HCT116 (cell line): ENCODE data around the gene PAPPA2. TPM values are rescaled to one million over a fixed set of nuclear protein-coding genes. Genes with fewer than 3 reads are reported as not detected.

Source experiments
- ATAC-seq: fragments of 200-7000 bp; cut with Tn5 transposase; 2 replicates; pipeline ENCODE4 v1.9.1; 2020; ENCODE audit warnings: mild to moderate bottlenecking, moderate library complexity
- BruUV-seq: library from RNA; stranded (reverse); fragments of 400-500 nt; replicated peaks from 2 replicates; lab custom pipeline; 2021; lab: Mats Ljungman, UMichigan
- CTCF ChIA-PET: fragments of 300-600 bp; sonication (Branson Sonifier 250); formaldehyde crosslinking; loops from one replicate; lab custom pipeline; 2021; ENCODE audit warnings: antibody characterized with exemption; lab: Charles Lee
- POLR2A ChIA-PET: fragments of 300-600, 350-600 bp; sonication (Branson Sonifier 250); formaldehyde crosslinking; loops from one replicate; lab custom pipeline; 2021; ENCODE audit warnings: antibody characterized with exemption; lab: Charles Lee
- RAD21 ChIA-PET, 2 experiments: fragments of 300-600 bp; sonication (Branson Sonifier 250); formaldehyde crosslinking; loops; one replicate each; lab custom pipeline; 2023; ENCODE audit warnings: low total read pairs in 2 of 2; ENCODE audit not compliant: uncharacterized antibody in 2 of 2, unreplicated experiment in 2 of 2, low non-redundant PET in 1 of 2; lab: Charles Lee
- DNase-seq: peaks from one replicate; pipeline ENCODE4 v3.0.0-alpha.2; 2010; ENCODE audit warnings: low read depth, low spot score
- H2AFZ ChIP-seq: fragments of 200-600 bp; shearing (Covaris generic), sonication (generic); 2 replicates; pipeline ENCODE4 v1.6.1; 2017; ENCODE audit warnings: low read depth, mixed run types, mixed read lengths, antibody characterized with exemption, low read length; ENCODE audit not compliant: poor library complexity, severe bottlenecking
- H3K27ac ChIP-seq: 2 replicates; pipeline ENCODE4 v1.5.1; 2012; ENCODE audit warnings: low read depth, low read length
- H3K27me3 ChIP-seq: fragments of 200-600 bp; sonication (generic); 2 replicates; pipeline ENCODE4 v1.6.1; 2016; ENCODE audit warnings: mixed run types, low read length, mixed read lengths; ENCODE audit not compliant: insufficient read depth
- H3K36me3 ChIP-seq, 2 experiments: fragments of 200-500 bp in 1 of 2; fragments of 200-600 bp in 1 of 2; sonication (Bioruptor generic) in 1 of 2; sonication (generic) in 1 of 2; 2 replicates each; pipeline versions ENCODE4 v1.5.1 to v1.6.1; 2014 to 2016; ENCODE audit warnings: low read length in 2 of 2, inconsistent platforms in 1 of 2, mixed read lengths in 1 of 2, mixed run types in 1 of 2; ENCODE audit not compliant: insufficient read depth in 2 of 2, control insufficient read depth in 1 of 2
- H3K4me1 ChIP-seq, 2 experiments: fragments of 200-600 bp in 1 of 2; sonication (generic) in 1 of 2; 2 replicates each; pipeline versions ENCODE4 v1.5.1 to v1.6.1; 2012 to 2017; ENCODE audit warnings: low read length in 2 of 2, inconsistent platforms in 1 of 2, mild to moderate bottlenecking in 1 of 2, mixed read lengths in 1 of 2, mixed run types in 1 of 2, moderate library complexity in 1 of 2; ENCODE audit not compliant: insufficient read depth in 2 of 2, control insufficient read depth in 1 of 2
- H3K4me2 ChIP-seq: fragments of 200-600 bp; sonication (generic); 2 replicates; pipeline ENCODE4 v1.6.1; 2017; ENCODE audit warnings: mixed run types, low read length, mixed read lengths
- H3K4me3 ChIP-seq, 2 experiments: fragments of 200-600 bp in 1 of 2; sonication (generic) in 1 of 2; replicated peaks in 1 of 2; 2 replicates each; pipeline ENCODE4 v1.5.1; 2011 to 2016; ENCODE audit warnings: low read length in 2 of 2, control low read depth in 1 of 2, low read depth in 1 of 2, mild to moderate bottlenecking in 1 of 2, mixed read lengths in 1 of 2, mixed run types in 1 of 2
- H3K79me2 ChIP-seq: fragments of 200-600 bp; sonication (generic); 2 replicates; pipeline ENCODE4 v1.6.1; 2017; ENCODE audit warnings: mild to moderate bottlenecking, mixed run types, low read length, moderate library complexity, mixed read lengths; ENCODE audit not compliant: insufficient read depth
- H3K9ac ChIP-seq: fragments of 200-600 bp; sonication (generic); 2 replicates; pipeline ENCODE4 v1.6.1; 2016; ENCODE audit warnings: low read length, mixed read lengths
- H3K9me2 ChIP-seq: fragments of 200-600 bp; sonication (generic), shearing (Covaris generic); 2 replicates; pipeline ENCODE4 v1.6.1; 2017; ENCODE audit warnings: mixed run types, mild to moderate bottlenecking, moderate library complexity; ENCODE audit not compliant: insufficient read depth
- H3K9me3 ChIP-seq, 2 experiments: fragments of 200-500 bp in 1 of 2; fragments of 200-600 bp in 1 of 2; sonication (Bioruptor generic) in 1 of 2; sonication (generic) in 1 of 2; 2 replicates each; pipeline ENCODE4 v1.6.1; 2014 to 2017; ENCODE audit warnings: low read length in 2 of 2, mixed read lengths in 2 of 2, inconsistent platforms in 1 of 2, low read depth in 1 of 2, mild to moderate bottlenecking in 1 of 2, mixed run types in 1 of 2, moderate library complexity in 1 of 2; ENCODE audit not compliant: control insufficient read depth in 1 of 2, insufficient read depth in 1 of 2
- H4K20me1 ChIP-seq: fragments of 200-600 bp; sonication (generic), shearing (Covaris generic); 2 replicates; pipeline ENCODE4 v1.6.1; 2017; ENCODE audit warnings: mixed run types, mild to moderate bottlenecking, moderate library complexity; ENCODE audit not compliant: insufficient read depth
- CBX3 ChIP-seq: IDR thresholded peaks from 2 replicates; pipeline ENCODE4 v1.6.1; 2012; ENCODE audit warnings: low read depth
- CEBPB ChIP-seq: IDR thresholded peaks from 2 replicates; pipeline ENCODE4 v1.6.1; 2012; ENCODE audit warnings: low read depth
- EGR1 ChIP-seq: IDR thresholded peaks from 2 replicates; pipeline ENCODE4 v1.6.1; 2012; ENCODE audit warnings: low read depth
- ELF1 ChIP-seq: IDR thresholded peaks from 2 replicates; pipeline ENCODE4 v1.6.1; 2012; ENCODE audit warnings: low read depth, borderline replicate concordance
- EZH2 ChIP-seq: fragments of 200-600 bp; sonication (generic); IDR thresholded peaks from 2 replicates; pipeline ENCODE4 v1.6.1; 2017; ENCODE audit warnings: antibody characterized with exemption, mixed run types
- FOSL1 ChIP-seq: IDR thresholded peaks from 2 replicates; pipeline ENCODE4 v1.6.1; 2012; ENCODE audit warnings: low read depth
- JUND ChIP-seq: IDR thresholded peaks from 2 replicates; pipeline ENCODE4 v1.6.1; 2012
- POLR2A ChIP-seq: IDR thresholded peaks from 2 replicates; pipeline ENCODE4 v1.7.0; 2011; ENCODE audit warnings: borderline replicate concordance; ENCODE audit not compliant: insufficient read depth, insufficient read length; ENCODE audit errors: extremely low read depth
- POLR2AphosphoS5 ChIP-seq: IDR thresholded peaks from 2 replicates; pipeline ENCODE4 v1.6.1; 2011; ENCODE audit warnings: mild to moderate bottlenecking, low read depth, low read length, moderate library complexity
- RAD21 ChIP-seq: IDR thresholded peaks from 2 replicates; pipeline ENCODE4 v1.6.1; 2012; ENCODE audit warnings: low read depth, mild to moderate bottlenecking
- SIN3A ChIP-seq: IDR thresholded peaks from 2 replicates; pipeline ENCODE4 v1.6.1; 2012; ENCODE audit warnings: low read depth
- SP1 ChIP-seq: IDR thresholded peaks from 2 replicates; pipeline ENCODE4 v1.6.1; 2012; ENCODE audit warnings: low read depth
- TCF7L2 ChIP-seq: IDR thresholded peaks from 2 replicates; pipeline ENCODE4 v1.7.0; 2011; ENCODE audit warnings: borderline replicate concordance, inconsistent platforms; ENCODE audit not compliant: insufficient read depth, insufficient read length; ENCODE audit errors: extremely low read depth
- YY1 ChIP-seq: IDR thresholded peaks from 2 replicates; pipeline ENCODE4 v1.6.1; 2011; ENCODE audit warnings: low read length, low read depth, moderate library complexity, mild to moderate bottlenecking; ENCODE audit not compliant: insufficient replicate concordance; ENCODE audit errors: extremely low read depth
- ZNF274 ChIP-seq: fragments of 200-500 bp; sonication (Bioruptor generic); IDR thresholded peaks from 2 replicates; pipeline ENCODE4 v1.6.1; 2014; ENCODE audit warnings: mild to moderate bottlenecking, low read depth, low read length, inconsistent platforms
- intact Hi-C: fragments of 100-400 bp; cut with micrococcal nuclease; formaldehyde crosslinking; loops from 2 replicates; pipeline ENCODE4 v1.10.0; 2022
- total RNA-seq: library from RNA; stranded (reverse); gene quantifications from one replicate; pipeline ENCODE4 v1.2.1, GENCODE V29; 2021; ENCODE audit not compliant: unreplicated experiment
- TF ChIP-seq, protein P1 (sequence below): IDR thresholded peaks from 2 replicates; pipeline ENCODE4 v1.6.1; 2011; ENCODE audit warnings: mild to moderate bottlenecking, low read length, moderate library complexity; ENCODE audit not compliant: insufficient replicate concordance; ENCODE audit errors: extremely low read depth
- TF ChIP-seq, protein P2 (sequence below): IDR thresholded peaks from 2 replicates; pipeline ENCODE4 v1.6.1; 2012
- TF ChIP-seq, protein P3 (sequence below), 3 experiments: fragments of 200-600 bp in 1 of 3; sonication (generic) in 1 of 3; IDR thresholded peaks in 2 of 3; conservative IDR thresholded peaks in 1 of 3; 2 replicates each; pipeline ENCODE4 v1.5.1; 2012 to 2017; ENCODE audit warnings: low read depth in 2 of 3, low read length in 2 of 3, antibody characterized with exemption in 1 of 3, borderline replicate concordance in 1 of 3, control low read depth in 1 of 3, mild to moderate bottlenecking in 1 of 3, mixed read lengths in 1 of 3, mixed run types in 1 of 3, moderate library complexity in 1 of 3; ENCODE audit not compliant: insufficient read depth in 1 of 3

Gene PAPPA2
- total RNA-seq, 1 experiment from 2014 or later = not detected

DNA sequence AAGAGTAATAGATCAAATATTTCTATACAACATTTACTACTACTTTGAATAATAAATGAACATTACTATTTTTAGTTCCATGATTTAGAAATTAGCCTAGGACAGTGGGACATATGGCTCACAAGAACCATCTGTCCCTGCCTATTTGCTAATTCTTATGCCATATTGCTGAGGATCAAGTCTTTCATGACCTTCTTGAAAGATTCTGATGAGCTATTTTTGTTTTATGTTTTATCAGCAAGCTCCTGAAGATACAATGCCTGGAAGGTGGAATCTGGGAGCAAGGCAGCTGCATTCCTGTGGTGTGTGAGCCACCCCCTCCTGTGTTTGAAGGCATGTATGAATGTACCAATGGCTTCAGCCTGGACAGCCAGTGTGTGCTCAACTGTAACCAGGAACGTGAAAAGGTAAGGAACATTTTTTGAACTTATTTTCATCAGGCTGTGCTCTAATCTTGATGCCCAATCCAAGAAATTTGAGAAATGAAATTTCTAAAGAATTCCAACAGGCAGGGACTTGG, 326.7 kb downstream of the PAPPA2 start:
- ChIA-PET CTCF (no interaction called here), POLR2A (no interaction called here)

More for the DNA sequence above, 326.7 kb downstream of the PAPPA2 start:
- RAD21 ChIA-PET = no interaction called here
- no peaks in the 10 kb centered on the region for H3K9me3 ChIP-seq
- H3K9ac ChIP-seq = no peak overlapping the region
- intact Hi-C loops = no loop called here
- H3K4me1 ChIP-seq = no peaks in the 10 kb centered on the region
- ATAC-seq (no peak), DNase-seq (no peak)
- no peak overlapping the region for H3K4me3 ChIP-seq
- H3K27me3 ChIP-seq = peaks cover 4% of the 10 kb centered on the region; the same call in 1 of the 2 replicates
- no TSS peak for BruUV-seq
- TF ChIP-seq JUND (no peak), ELF1 (no peak), EGR1 (no peak), SP1 (no peak), POLR2A (no peak), CBX3 (no peak), CEBPB (no peak), ZNF274 (no peak), POLR2AphosphoS5 (no peak), RAD21 (no peak), TCF7L2 (no peak), SIN3A (no peak), EZH2 (no peak), YY1 (no peak), FOSL1 (no peak)
- TF ChIP-seq, protein P1, sequence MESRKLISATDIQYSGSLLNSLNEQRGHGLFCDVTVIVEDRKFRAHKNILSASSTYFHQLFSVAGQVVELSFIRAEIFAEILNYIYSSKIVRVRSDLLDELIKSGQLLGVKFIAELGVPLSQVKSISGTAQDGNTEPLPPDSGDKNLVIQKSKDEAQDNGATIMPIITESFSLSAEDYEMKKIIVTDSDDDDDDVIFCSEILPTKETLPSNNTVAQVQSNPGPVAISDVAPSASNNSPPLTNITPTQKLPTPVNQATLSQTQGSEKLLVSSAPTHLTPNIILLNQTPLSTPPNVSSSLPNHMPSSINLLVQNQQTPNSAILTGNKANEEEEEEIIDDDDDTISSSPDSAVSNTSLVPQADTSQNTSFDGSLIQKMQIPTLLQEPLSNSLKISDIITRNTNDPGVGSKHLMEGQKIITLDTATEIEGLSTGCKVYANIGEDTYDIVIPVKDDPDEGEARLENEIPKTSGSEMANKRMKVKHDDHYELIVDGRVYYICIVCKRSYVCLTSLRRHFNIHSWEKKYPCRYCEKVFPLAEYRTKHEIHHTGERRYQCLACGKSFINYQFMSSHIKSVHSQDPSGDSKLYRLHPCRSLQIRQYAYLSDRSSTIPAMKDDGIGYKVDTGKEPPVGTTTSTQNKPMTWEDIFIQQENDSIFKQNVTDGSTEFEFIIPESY = no peak
- TF ChIP-seq, protein P2, sequence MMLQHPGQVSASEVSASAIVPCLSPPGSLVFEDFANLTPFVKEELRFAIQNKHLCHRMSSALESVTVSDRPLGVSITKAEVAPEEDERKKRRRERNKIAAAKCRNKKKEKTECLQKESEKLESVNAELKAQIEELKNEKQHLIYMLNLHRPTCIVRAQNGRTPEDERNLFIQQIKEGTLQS = no peak
- TF ChIP-seq, protein P3, sequence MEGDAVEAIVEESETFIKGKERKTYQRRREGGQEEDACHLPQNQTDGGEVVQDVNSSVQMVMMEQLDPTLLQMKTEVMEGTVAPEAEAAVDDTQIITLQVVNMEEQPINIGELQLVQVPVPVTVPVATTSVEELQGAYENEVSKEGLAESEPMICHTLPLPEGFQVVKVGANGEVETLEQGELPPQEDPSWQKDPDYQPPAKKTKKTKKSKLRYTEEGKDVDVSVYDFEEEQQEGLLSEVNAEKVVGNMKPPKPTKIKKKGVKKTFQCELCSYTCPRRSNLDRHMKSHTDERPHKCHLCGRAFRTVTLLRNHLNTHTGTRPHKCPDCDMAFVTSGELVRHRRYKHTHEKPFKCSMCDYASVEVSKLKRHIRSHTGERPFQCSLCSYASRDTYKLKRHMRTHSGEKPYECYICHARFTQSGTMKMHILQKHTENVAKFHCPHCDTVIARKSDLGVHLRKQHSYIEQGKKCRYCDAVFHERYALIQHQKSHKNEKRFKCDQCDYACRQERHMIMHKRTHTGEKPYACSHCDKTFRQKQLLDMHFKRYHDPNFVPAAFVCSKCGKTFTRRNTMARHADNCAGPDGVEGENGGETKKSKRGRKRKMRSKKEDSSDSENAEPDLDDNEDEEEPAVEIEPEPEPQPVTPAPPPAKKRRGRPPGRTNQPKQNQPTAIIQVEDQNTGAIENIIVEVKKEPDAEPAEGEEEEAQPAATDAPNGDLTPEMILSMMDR (IDR thresholded peaks at IDR 0.05 in 2 of 3, conservative IDR thresholded peaks at IDR 0.05 in 1 of 3; ENCODE audit: borderline replicate concordance in 1 of 3, insufficient read depth in 1 of 3, low read depth in 2 of 3, low read length in 2 of 3) = no peak
- H3K9me2 ChIP-seq = no peaks in the 10 kb centered on the region
- no peak overlapping the region for H3K27ac ChIP-seq
- no peaks in the 10 kb centered on the region for H3K79me2 ChIP-seq
- no peaks in the 10 kb centered on the region for H4K20me1 ChIP-seq
- H2AFZ ChIP-seq = no peak overlapping the region
- no peak overlapping the region for H3K4me2 ChIP-seq
- H3K36me3 ChIP-seq = no peaks in the 10 kb centered on the region
